GM18499 (cell line): ENCODE data around the gene ZBTB22.
"Not testable (repeated sequence)": the region's sequence is repeated elsewhere in the genome, so short reads cannot be mapped to it uniquely, and the experiment has no call there.

Source experiments
- ATAC-seq: cut with Tn5 transposase; IDR thresholded peaks from one replicate; pipeline ENCODE4 v1.9.1; 2021; ENCODE audit warnings: moderate number of reproducible peaks; ENCODE audit not compliant: insufficient read depth, unreplicated experiment

ZBTB22 gene

DNA sequence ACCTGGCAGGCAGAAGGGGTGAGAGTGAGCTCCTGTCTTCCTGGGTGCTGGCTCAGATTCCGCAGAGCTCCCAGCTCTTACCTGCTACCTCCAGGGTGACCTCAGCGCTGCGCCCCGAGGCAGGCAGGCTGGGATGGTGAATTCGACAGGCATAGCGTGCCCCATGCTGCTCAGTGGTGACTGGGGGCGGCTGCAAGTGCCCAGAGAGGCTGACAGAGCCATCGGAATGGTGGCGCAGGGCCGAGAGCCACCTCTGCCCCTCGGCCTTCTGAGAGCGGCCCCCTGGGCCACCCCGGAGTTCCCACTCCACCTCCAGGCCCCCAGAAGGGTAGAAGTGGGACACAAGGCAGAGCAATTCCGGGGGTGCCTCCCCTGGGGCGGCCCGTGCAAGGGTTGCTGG, 13.3 kb downstream of the ZBTB22 start:
- no peak for ATAC-seq

DNA sequence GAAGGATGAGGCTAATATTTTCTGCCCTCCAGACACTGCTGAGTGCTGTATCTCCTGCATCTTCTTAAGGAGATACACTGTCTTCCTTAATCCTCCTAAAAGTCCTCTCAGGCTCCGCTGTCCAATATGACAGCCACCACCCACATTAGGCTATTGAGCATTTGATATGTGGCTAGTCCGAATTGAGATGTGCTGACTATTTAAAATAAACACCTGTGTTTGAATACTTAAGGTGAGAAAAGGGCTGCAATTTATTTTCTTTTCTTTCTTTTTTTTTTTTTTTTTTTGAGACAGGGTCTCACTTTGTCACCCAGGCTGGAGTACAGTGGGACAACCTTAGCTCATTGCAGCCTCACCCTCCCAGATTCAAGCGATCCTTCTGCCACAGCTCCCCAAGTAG, 15.7 kb downstream of the ZBTB22 start:
- no peak for ATAC-seq

DNA sequence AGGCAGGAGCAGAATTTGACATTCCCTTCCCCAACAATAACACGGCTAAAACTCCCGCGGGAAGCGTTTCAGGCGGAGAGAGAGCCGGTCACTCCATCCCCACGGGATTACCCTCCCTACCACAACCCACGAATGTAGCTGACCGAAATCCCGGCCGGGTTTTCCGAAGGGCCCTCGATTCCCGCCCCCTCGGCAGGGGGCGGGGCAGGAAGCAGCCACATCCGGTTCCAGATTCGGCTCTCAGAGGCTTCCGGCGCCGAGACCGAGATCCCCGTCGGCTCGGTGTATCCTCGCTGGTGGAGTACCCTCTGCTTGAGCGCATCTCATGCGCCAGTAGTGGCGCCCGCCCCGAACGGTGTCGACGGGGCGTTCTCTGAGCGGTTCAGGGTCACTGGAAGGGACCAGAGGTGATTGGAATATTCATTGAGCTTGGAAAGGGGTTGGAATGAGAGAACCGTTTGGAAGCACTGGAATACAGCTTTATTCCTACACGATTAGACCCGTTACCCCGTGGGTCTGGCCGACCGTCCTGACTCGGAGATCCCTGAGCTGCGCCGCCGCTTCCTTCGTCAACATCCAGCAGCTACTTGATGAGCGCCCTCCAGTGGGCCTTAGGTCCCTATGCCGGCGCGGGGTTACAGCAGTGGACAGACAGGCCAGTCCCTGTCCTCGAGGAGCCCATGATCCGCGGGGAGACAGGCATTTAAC, 18.2 kb downstream of the ZBTB22 start:
- peak; percentile 71 for ATAC-seq

DNA sequence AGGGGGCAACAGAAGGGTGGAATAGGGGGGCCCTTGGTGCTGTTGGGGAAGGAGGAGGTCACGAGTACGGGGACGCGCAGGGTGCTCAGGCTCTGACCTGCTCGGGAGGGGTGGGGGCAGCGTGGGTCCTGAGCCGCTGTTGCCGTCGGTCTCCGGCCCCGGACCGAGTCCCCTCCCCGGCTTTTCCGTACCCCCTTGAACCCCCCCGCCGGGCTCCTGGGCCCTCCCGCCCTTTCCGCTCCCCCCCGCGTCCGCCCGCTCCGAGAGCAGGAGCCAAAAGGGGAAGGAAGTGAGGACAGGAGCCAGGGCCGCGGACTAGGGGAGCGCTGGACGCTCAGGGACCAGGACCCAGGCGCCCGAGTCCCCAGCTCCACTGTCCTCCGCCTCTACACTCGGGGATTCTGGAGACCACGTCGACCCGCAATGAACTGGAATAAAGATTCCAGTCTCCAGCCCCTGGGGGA, 18.7 kb downstream of the ZBTB22 start, which contains the start of gene RGL2:
RGL2 (minus strand) TSS at position 170 of the 464 bp plus-strand sequence. CDS start 332 bp downstream, outside the sequence.
- ATAC-seq, result no peak

DNA sequence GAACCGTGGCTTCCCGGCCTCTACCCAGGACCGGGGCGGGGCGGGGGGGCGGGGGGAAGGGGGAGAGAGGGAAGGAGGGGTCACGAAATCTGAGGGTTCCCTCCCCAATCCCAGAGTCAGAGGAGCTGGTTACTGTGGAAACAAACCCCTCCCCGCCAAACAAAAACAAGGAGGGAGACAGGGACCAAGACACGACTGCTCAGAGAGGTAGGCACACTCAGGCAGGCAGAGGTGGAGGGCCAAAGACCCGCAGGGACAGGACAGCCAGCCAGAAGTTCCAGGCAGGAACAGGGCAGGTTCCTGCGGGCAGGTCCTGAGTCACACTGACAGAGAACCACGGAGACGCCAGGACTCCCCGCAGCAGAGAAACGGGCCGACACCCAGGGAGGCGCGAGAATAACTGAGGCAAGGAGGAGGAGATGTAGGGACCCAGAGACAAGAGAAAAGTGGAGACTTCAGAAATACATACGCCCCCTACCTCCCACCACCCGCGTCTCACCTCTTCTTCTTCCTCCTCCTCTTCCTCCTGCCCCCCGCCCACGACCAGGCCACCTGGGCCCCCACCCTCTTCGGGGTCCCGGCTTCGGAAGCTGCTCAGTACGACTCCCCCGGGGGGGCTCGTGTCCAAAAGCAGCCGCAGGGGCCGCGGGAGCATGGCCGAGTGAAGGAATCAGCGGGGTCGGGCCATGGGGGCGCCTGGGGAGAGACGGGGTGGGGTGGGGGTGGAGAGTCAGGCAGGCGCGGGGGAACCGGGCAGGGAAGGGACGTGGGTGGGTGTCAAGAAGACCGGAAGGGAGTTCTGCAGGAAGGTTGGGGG, 19.4 kb downstream of the ZBTB22 start:
- no peak for ATAC-seq

DNA sequence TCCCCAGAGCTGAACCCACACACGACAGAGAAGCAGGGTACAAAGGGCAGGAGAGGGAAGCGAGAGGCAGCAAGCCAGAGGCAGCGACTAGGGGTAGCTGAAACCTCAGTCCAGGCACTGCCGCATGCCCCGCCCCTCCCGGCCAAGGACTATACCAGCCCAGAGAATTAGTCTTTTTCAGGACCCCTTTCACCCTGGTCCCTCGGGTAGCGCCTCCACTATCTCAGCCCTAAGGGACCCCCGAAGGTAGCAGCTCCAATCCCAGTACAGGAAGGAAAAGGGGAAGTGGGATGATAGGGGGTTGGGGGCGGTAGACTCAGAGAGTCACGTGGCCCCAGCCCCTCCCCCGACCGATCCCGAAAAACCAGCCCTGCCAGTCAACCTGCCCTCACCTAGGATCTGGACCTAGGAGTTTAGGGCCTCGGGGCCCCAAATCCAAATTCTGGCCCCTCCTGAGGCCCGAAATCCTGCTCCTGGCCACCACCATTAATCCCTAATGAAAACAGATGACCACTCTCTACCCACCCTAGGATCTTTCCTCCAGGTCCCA, 20.1 kb downstream of the ZBTB22 start:
- ATAC-seq, result no peak

DNA sequence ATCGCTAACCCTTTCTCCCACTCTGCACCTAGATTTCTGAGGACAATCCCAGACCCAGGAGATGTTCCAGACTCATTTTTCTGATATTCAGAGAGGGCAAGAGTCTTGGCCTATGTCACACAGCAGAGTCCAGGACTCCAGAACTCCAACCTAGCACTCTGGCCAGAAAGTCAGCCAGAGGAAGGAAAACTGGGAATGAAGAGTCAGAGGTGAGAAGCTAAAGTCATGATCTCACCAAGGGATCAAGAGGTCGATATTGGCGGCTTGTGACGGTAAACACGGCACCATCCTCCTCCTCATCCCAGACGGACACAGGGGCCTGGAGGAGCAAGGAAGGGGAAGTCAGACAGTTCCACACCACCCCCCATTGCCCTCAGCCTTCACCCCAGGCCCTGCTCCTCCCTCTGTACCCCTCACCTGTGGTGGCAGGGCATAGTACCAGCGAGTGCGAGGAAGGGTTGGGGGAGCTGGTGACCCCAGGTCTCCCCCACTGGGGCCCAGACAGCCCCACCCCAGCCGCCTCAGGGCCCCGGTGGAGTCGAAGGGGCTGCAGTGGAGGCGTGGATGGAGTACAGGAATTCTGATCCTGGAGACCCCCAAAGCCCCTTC, 20.6 kb downstream of the ZBTB22 start:
- ATAC-seq, result no peak

DNA sequence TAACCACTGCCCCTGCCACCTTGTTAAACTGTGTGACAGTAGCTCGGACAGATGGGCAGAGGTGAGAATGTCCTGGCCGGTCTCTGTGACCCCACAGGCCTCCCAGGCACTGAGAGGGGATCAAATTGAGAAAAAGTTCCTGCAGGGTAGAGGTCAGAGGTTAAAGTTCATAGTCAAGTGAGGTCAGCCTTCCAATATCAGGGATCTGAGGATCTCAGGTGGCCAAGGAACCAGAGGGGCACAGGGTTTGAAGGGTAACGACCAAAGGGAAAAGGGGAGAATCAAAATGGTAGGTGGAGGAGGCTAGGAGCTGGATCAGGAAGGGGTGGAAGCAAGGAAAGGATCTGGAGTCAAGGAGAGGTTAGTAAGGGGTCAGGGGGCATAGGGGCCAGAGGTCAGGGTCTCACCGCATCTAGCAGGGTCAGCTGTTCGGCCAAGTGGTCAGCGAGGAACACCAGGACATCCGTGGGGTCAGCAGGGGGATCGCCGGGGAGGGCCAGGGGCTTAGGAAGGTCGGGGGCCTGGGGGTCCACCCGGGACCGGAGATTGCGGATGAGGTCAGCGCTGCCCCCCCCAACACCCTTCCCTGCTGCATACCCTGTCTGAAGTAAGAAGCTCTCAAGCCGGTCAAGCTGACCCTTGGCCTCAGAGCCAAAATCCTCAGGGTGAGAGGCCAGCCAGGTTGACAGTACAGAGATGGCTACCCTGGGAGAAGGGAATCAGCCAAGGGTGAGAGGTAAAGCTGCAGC, 21.7 kb downstream of the ZBTB22 start:
- ATAC-seq, result no peak

DNA sequence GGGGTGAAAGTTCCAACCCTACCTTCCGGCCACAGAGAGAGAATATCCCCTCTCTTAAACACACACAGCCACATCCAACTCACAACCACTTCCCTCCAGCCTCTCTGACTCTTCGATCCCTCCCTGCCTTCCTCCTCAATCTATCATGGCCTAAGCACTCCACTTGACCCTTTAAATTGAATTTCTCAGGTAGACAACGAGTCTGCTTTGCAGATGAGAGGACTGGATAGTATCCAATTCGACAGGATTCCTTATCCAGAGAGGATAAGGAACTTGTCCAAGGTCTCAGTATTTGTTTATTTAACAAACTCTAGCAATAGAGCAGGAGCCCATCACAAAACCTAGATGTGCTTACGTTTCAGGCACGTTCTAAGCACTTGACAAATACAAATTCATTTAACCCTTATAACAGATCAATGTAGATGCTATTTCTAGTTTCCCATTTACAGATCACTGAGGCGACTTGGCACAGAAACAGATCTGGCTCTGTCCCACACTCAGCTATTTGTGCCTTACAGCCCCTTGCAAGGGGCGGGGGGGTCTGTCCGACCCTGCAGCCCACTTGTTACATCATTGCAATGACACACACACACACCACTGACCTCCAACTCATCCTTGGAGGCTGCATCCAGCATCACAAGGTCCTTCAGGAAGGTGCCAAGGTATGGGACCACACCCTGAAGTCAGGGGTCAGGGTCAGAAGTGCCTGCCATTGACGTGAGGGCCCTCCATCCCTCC, 23.3 kb downstream of the ZBTB22 start:
- no peak for ATAC-seq

DNA sequence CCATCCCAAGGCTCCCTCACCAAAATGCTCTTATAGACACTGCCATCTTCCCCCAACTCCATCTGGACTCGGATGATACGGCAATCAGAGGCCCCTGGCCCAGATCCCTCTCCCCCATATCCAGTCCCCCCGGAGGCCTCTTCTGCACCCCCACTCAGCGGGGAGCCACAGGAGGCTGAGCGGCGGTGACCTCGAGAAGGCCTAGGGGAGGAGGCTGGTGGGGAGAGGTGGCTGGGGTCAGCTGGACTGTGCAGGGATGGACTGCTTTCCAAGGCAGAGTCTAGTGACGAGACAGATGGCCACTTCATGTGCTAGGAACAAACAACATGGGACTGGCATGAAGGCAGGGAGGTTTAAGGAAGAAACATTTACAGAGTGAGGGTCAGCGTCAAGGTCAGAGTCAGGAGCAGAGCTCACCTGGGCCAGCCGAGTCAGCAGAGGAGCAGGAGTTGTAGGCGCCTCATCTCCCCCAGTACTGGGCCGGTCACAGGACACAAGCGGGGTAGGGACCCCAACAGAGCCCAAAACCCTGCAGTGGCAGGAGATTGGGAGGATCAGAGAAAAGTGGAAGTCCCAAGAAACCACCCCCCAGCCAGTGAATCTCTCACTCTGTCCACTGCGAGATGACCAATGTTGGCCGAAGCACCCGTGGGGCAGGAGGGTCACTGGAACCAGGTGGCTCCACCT, 24.4 kb downstream of the ZBTB22 start:
- ATAC-seq, result no peak

DNA sequence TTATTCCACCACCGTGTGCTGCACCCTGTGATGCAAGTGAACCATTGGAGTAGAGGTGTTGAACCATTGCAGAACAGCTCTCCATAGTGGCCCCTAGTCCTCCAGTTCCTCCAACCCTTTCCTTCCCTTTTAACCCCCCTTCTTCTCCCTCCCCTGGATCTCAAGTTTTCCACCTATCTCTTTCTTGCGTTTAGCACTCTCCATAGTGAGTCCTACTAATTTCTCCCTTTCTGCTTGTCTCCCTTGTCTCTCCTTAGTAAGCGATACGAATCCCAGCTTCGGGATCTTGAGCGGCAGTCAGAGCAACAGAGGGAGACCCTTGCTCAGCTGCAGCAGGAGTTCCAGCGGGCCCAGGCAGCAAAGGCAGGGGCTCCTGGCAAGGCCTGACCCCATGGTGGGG, 27.1 kb downstream of the ZBTB22 start:
- ATAC-seq, result no peak

DNA sequence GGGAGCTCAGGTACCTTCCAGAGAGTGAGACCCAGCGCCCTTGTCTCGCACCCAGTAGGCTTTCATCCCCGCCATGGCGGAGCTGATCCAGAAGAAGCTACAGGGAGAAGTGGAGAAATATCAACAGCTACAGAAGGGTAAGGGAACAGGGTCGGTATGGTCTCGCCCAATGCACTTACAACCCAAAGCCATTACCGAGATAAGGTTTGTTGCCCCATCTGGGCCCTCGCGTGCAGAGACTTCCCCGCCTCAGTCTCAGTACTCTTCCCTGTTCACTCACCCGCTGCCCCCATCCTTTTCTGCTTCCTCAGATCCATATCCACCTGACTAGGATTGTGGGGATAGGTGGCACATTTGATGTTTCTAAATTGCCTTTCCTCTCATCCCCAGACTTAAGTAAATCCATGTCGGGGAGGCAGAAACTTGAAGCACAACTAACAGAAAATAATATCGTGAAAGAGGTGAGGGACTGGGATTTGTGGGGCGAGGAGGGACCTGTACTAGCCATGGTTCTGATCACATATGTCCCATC, 27.7 kb downstream of the ZBTB22 start:
- no peak for ATAC-seq

DNA sequence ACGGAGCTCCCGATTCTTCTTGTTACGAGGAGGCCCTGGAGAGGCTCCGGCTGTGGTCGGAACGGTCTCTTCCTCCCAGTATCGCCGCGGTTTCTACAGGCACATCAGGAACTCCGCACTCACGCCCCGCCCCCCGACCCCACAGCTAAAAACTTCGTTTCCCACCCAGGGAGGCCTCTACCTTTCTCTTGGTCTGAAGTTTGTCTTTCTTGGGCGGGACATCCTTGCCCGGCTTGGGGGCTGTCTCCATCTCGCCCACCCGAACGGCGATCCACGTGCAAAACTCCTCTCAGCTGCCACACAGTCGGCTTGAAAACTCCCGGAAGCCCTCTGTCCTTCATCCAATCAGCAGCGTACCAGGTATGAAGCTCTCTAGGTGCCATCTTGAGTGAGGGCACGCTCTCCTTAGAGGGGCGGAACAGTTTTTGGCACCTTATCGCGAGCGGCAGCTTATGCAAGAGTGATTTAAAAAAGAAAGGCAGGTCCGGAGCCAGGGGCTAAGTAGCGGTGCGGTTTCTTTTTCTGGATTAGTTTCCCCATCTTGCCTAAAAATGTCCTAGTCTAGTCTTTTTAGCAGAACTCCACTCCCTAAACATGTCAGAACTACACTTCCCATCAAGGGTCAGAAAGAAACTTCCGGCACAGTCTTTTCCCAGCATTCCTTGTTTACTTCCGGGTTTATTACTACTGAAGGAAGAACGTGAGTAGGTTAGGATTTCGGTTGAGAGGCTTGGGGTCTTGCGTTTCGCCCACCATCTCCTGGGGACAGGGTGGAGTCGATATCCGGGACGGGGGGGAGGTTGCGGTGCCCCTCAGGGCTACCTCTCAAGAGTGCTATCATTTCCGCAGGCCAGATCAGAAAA, 28.4 kb downstream of the ZBTB22 start, which contains the start of the genes PFDN6 and WDR46:
PFDN6 (plus strand) TSS at position 681 of the 863 bp plus-strand sequence. CDS start 256 bp downstream, outside the sequence.
WDR46 (minus strand) TSS at position 319 of the 863 bp plus-strand sequence; CDS start at position 250, 69 bp downstream.
- peak; percentile 68 for ATAC-seq

DNA sequence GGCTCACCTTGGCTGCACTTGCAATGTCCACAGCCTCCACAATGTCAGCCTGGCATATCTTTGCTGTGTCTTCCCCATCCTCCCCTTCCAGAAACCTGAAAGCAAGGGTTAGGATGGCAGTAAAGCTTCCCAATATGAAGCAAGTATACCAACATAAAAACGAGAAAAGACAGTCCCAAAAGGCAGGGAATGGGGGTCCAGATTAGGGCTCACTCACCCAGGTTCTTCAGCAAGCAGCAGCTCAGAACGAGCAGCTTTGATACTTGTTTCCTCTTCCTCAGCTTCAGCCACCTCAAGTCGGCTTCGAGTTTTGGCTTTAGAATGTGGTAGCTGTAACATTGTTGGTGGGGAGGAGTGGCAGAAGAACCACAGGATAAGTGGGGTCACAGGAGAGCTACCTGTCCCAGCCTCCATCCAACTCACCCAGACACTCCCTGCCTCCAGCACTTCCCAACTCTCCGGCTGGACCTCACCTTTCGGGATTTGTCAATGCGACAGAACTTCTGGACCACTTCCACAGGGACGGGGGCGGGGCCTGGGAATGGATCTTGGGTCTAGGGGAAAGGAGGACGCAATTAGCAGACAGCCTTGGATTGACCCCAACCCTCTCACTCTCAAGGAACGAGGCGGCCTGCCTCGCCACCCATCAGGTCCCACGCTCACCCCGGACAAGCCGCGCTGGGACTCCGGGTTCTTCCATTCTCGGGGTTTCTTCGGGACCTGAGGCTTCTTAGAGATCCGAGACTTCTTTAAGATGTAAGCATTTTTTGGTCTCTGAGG, 29.2 kb downstream of the ZBTB22 start:
- no peak for ATAC-seq

DNA sequence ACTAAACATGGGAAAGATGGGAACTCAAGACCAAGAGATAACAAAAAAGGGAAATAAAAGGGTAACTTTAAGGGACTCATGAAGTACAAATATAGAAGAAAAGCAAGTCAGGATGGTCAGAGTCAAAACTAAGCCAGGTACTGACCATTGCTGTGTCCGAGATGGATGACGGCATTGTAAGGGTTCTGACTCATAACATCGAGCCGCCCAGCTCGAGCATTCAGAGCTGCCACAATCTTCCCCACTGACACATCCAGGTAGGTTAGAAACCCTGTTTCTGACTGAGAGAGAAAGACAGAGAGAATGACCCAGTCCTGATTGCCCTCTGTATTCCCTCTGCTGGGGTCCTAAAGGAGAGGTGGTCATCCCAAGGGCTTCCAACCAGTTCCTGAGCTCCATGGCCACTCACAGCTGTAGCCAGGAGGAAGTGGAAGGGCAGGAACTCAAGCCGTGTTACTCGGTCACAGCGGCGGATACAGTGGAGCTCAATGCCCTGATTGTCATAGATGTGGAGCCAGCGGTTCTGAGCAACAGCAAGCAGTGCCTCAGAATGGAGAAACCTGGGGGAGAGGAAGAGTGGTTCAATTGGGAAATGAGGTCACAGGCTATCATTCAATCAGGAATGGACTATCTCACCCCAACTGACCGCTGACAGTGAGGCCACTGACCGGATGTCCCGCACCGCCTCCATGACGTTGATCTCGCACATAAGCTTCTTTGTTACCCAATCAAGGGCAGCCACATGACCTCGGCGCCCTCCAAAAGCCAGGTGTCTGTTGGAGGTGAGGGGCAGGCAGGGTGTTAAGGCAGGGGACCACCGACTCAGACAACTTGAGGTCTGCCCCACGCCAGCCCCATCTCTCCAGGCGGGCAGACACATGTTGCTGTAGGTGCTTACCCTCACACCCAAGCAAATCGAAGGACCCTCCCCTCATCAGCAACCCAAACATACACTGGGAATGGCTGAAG, 30.3 kb downstream of the ZBTB22 start:
- ATAC-seq, result no peak

DNA sequence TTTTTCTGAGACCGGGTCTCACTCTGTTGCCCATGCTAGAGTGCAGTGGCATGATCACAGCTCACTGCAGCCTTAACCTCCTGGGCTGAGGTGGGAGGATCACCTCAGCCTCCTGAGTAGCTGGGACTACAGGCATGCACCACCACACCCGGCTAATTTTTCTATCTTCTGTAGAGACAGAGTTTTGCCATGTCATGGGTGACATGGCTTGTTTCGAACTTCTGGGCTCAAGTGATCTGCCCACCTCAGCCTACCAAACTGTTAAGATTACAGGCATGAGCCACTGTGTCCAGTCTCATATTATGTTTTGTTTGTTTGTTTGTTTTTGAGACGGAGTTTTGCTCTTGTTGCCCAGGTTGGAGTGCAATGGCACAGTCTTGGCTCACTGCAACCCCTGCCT, 32.3 kb downstream of the ZBTB22 start:
- not testable (repeated sequence) for ATAC-seq
